Fibroblast of pulmonary artery (primary cell): ENCODE results near the gene ISM1.

Experiments used
- DNase-seq: peaks from one replicate; pipeline ENCODE4 v3.0.0-alpha.2; 2010; ENCODE audit warnings: low read depth
- H3K4me3 ChIP-seq: replicated peaks from 2 replicates; pipeline ENCODE4 v1.5.1; 2011; ENCODE audit warnings: low read depth, mild to moderate bottlenecking, control low read depth, low read length, moderate library complexity
- TF ChIP-seq, protein P1 (sequence below): IDR thresholded peaks from 2 replicates; pipeline ENCODE4 v1.5.1; 2011; ENCODE audit warnings: mild to moderate bottlenecking, control low read depth, low read length, inconsistent platforms; ENCODE audit errors: missing control alignments

The ISM1 gene

DNA sequence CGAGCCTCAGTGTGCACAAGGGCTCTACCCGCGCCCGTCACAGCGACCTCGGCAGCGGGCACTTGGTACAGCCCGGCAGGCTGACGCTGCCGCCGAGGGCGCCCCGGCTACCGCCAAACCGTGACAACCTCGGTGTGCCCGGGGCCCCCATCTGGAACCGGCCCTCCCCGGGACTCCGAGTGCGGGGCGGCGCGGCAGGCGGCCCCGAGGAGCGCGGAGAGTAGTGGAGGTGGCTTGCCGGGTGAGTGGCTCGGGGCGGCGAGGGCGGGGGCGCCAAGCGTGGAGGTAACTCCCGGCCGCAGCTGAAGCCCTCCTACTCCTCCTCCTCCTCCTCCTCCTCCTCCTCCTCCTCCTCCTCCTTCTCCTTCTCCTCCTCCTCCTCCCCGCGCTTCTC, at the start of gene ISM1:
Gene ISM1 (plus strand): TSS at position 371 of the 394 bp plus-strand sequence. CDS start 503 bp downstream, outside the sequence.
- peak within 1 kb of the TSS; percentile 34 for H3K4me3 ChIP-seq
- TF ChIP-seq, protein P1, sequence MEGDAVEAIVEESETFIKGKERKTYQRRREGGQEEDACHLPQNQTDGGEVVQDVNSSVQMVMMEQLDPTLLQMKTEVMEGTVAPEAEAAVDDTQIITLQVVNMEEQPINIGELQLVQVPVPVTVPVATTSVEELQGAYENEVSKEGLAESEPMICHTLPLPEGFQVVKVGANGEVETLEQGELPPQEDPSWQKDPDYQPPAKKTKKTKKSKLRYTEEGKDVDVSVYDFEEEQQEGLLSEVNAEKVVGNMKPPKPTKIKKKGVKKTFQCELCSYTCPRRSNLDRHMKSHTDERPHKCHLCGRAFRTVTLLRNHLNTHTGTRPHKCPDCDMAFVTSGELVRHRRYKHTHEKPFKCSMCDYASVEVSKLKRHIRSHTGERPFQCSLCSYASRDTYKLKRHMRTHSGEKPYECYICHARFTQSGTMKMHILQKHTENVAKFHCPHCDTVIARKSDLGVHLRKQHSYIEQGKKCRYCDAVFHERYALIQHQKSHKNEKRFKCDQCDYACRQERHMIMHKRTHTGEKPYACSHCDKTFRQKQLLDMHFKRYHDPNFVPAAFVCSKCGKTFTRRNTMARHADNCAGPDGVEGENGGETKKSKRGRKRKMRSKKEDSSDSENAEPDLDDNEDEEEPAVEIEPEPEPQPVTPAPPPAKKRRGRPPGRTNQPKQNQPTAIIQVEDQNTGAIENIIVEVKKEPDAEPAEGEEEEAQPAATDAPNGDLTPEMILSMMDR, result no peak
- DNase-seq, result no peak

GRCh38 chr20:13173201-13173600, 47.9 kb upstream of the ISM1 start:
- H3K4me3 ChIP-seq, result no peak overlapping the region
- TF ChIP-seq, protein P1, result no peak
- no peak for DNase-seq

- DNase-seq, result no peak
- no peak overlapping the region for H3K4me3 ChIP-seq
- TF ChIP-seq, protein P1, result no peak
Measured at GRCh38 chr20:13174402-13174801, 46.7 kb upstream of the ISM1 start.

DNA sequence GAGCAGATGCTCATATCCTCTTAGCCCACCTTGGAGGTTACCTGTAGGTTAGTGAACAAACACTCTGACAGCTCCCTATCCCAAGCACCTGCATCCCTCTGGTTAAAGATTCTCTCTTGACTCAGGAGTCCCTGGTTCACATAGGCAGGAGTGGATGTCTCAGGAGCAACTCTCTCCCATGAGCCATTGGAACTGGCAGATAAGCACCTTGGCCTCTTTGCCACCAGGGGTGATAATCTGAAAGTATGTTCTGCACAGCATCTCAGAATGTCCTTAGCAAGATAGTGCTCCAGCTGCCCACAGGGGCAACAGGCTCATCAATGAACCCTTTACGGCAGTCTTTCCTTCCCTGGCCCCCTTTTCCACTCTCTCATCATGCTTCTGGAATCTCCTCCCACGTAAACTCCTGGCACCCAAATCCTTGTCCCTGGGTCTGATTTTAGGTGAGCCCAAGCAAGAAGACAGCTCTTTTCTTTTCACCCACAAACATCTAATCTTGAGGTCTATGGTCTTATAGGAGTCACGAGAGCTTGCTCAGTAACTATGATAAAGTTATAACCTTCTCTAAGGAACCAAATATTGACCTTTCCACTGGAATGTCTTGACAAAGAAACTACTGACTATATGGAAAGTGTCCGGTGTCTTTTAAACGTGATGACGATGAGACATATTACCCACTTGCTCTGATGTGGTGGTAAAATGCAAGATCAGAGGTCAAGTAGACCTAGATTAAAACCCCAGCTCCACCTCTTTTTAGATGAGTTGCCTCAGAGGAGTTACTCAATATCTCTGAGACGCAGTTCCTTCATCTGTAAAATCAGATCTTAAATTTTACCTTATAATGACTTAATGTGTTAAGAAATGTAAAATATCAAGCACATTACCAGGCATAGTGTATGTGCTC, 39.8 kb upstream of the ISM1 start:
- no peak overlapping the region for H3K4me3 ChIP-seq
- TF ChIP-seq, protein P1, result no peak
- DNase-seq, result no peak

GRCh38 chr20:13183005-13183404, 38.1 kb upstream of the ISM1 start:
- H3K4me3 ChIP-seq, result no peak overlapping the region
- no peak for DNase-seq
- TF ChIP-seq, protein P1, result no peak

DNA sequence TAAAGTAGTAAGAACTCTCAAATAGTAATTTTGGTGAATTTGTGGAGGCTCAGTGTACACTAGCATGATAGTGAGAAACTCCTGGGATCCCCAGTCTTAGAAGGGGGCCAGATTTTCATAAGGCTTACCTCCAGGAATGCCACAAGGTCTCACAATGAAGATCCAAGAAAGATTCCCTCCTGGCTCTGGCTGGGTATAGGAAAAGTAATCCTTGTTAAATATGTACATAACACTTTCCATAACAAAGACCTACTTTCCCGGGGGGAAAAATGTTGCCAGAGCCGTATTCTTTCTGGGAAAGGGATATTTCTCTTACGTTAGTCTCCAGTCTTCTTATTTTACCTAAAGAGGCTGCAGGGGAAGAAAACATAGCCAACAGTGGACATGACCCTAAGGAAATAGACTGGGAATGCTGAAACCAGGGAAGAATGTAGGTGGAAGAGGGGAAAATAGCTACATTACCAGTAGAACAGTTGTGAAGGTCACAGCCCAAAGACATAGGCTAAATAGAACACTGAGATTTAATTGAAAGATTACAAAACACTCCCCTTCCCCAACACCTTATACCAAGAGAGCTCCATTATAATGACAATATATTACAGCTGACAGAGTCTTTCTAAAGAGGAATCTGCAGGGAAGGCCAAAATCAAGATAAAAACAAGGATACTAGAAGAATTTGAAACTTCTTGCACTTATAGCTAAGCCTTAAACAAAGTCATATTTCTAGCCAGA, 34.9 kb upstream of the ISM1 start:
- TF ChIP-seq, protein P1, result no peak
- DNase-seq, result no peak
- no peak overlapping the region for H3K4me3 ChIP-seq
